Measurements from ENCODE around the gene NT5DC1. TPM values are rescaled to one million over a fixed set of nuclear protein-coding genes. Genes with fewer than 3 reads are reported as not detected.

The NT5DC1 gene
- total RNA-seq, 4 donors from 2014 or later, result 7.0 to 15.4 (median 12.0) TPM

GRCh38 chr6:116101790-116102189 lies 1.1 kb downstream of the NT5DC1 start:
- in situ Hi-C loops (cut with MboI; ENCODE audit: low sequenced_read_pairs in 4 of 4), result no loop called here
- peaks cover 46 to 53% of the 10 kb centered on the region in 2 donors for H3K4me1 ChIP-seq
- H3K36me3 ChIP-seq, result no peaks in the 10 kb centered on the region
- intact Hi-C loops (cut with DNase I; ENCODE audit: low total_unique reads), result loop anchor here (1.0 to 5.0 kb wide), 2 partner anchors 44 to 90 kb away; no protein-coding TSS in a partner anchor
- ATAC-seq (no peak), DNase-seq (no peak)
- TF ChIP-seq, protein P1, sequence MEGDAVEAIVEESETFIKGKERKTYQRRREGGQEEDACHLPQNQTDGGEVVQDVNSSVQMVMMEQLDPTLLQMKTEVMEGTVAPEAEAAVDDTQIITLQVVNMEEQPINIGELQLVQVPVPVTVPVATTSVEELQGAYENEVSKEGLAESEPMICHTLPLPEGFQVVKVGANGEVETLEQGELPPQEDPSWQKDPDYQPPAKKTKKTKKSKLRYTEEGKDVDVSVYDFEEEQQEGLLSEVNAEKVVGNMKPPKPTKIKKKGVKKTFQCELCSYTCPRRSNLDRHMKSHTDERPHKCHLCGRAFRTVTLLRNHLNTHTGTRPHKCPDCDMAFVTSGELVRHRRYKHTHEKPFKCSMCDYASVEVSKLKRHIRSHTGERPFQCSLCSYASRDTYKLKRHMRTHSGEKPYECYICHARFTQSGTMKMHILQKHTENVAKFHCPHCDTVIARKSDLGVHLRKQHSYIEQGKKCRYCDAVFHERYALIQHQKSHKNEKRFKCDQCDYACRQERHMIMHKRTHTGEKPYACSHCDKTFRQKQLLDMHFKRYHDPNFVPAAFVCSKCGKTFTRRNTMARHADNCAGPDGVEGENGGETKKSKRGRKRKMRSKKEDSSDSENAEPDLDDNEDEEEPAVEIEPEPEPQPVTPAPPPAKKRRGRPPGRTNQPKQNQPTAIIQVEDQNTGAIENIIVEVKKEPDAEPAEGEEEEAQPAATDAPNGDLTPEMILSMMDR (IDR thresholded peaks at IDR 0.05 in 4 of 5, conservative IDR thresholded peaks at IDR 0.05 in 1 of 5), result no peak
- no peak for TF ChIP-seq POLR2A (IDR thresholded peaks at IDR 0.05)
- peak overlapping the region; percentile 60 to 85 (median 72) for H3K4me3 ChIP-seq
- peak overlapping the region; percentile 86 to 96 (median 90) for H3K27ac ChIP-seq
- no peaks in the 10 kb centered on the region for H3K27me3 ChIP-seq
- H3K9me3 ChIP-seq, result no peaks in the 10 kb centered on the region

DNA sequence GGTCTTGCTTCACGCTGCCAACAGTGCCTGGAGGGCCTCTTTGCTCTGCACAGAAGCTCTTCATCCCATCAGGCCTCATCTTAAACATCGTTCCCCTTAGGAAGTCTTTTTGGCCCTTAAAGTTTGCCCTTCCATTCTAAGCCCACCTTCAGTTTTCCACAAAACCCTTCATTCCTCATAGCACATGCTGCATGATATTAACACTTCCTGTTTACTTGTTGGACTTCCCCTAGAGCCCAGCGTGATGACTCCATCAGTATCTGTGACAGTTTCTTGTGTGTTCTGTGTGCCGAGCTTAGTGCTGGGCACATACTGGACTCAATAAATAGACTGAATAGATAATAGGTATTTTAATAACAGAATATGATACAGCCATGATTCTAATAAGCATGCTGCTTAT lies 2.2 kb downstream of the NT5DC1 start:
- Histone ChIP-seq H3K4me1 (peaks cover 46 to 53% of the 10 kb centered on the region in 2 donors), H3K36me3 (no peaks in the 10 kb centered on the region), H3K9me3 (no peaks in the 10 kb centered on the region), H3K27ac (no peak overlapping the region), H3K27me3 (no peaks in the 10 kb centered on the region), H3K4me3 (no peak overlapping the region)
- DNase-seq, result no peak
- in situ Hi-C loops (cut with MboI; ENCODE audit: low sequenced_read_pairs in 4 of 4) (no loop called here), intact Hi-C loops (cut with DNase I; ENCODE audit: low total_unique reads) (loop anchor here (5.0 kb wide), 1 partner anchor 46 kb away; no protein-coding TSS in a partner anchor)
- no peak for ATAC-seq
- TF ChIP-seq, protein P1 (IDR thresholded peaks at IDR 0.05 in 4 of 5, conservative IDR thresholded peaks at IDR 0.05 in 1 of 5), result no peak
- TF ChIP-seq POLR2A (IDR thresholded peaks at IDR 0.05), result no peak

GRCh38 chr6:116104636-116105035 lies 4.0 kb downstream of the NT5DC1 start:
- ATAC-seq (no peak), DNase-seq (no peak)
- Histone ChIP-seq H3K36me3 (peaks cover 0 to 17% of the 10 kb centered on the region in 2 donors), H3K4me3 (no peak overlapping the region), H3K27ac (no peak overlapping the region), H3K9me3 (no peaks in the 10 kb centered on the region), H3K27me3 (no peaks in the 10 kb centered on the region), H3K4me1 (peaks cover 43 to 50% of the 10 kb centered on the region in 2 donors)
- TF ChIP-seq POLR2A (IDR thresholded peaks at IDR 0.05), result no peak
- TF ChIP-seq, protein P1 (IDR thresholded peaks at IDR 0.05 in 4 of 5, conservative IDR thresholded peaks at IDR 0.05 in 1 of 5), result no peak
- in situ Hi-C loops (cut with MboI; ENCODE audit: low sequenced_read_pairs in 4 of 4), result no loop called here
- intact Hi-C loops (cut with DNase I; ENCODE audit: low total_unique reads), result loop anchor here (5.0 kb wide), 1 partner anchor 47 kb away; no protein-coding TSS in a partner anchor

- intact Hi-C loops (cut with DNase I; ENCODE audit: low total_unique reads) (no loop called here), in situ Hi-C loops (cut with MboI; ENCODE audit: low sequenced_read_pairs in 4 of 4) (no loop called here)
- peak overlapping the region in 1 of 4 donors; percentile 16 for H3K27ac ChIP-seq
- H3K4me1 ChIP-seq, result peaks cover 38 to 44% of the 10 kb centered on the region in 2 donors
- peaks cover 0 to 23% of the 10 kb centered on the region in 2 donors for H3K36me3 ChIP-seq
- no peaks in the 10 kb centered on the region for H3K9me3 ChIP-seq
- H3K4me3 ChIP-seq, result no peak overlapping the region
- no peaks in the 10 kb centered on the region for H3K27me3 ChIP-seq
- TF ChIP-seq, protein P1 (IDR thresholded peaks at IDR 0.05 in 4 of 5, conservative IDR thresholded peaks at IDR 0.05 in 1 of 5), result no peak
- no peak for TF ChIP-seq POLR2A (IDR thresholded peaks at IDR 0.05)
- ATAC-seq (no peak), DNase-seq (no peak)
These were observed 4.6 kb downstream of the NT5DC1 start for GRCh38 chr6:116105247-116105646.

- no peak for TF ChIP-seq POLR2A (IDR thresholded peaks at IDR 0.05)
- TF ChIP-seq, protein P1 (IDR thresholded peaks at IDR 0.05 in 4 of 5, conservative IDR thresholded peaks at IDR 0.05 in 1 of 5), result no peak
- Histone ChIP-seq H3K9me3 (no peaks in the 10 kb centered on the region), H3K4me3 (no peak overlapping the region), H3K4me1 (peaks cover 38 to 44% of the 10 kb centered on the region in 2 donors), H3K36me3 (peaks cover 0 to 32% of the 10 kb centered on the region in 2 donors), H3K27ac (no peak overlapping the region), H3K27me3 (no peaks in the 10 kb centered on the region)
- in situ Hi-C loops (cut with MboI; ENCODE audit: low sequenced_read_pairs in 4 of 4), result no loop called here
- DNase-seq, result no peak
- intact Hi-C loops (cut with DNase I; ENCODE audit: low total_unique reads), result no loop called here
- ATAC-seq, result no peak
These were observed 5.5 kb downstream of the NT5DC1 start for GRCh38 chr6:116106146-116106545.
